ENCODE measurements around the gene STING1.
A peak's percentile ranks its signal among the peaks of the same experiment; 100 is the strongest.
"Not testable (repeated sequence)": the region's sequence is repeated elsewhere in the genome, so short reads cannot be mapped to it uniquely, and the experiment has no call there.

STING1 gene

DNA sequence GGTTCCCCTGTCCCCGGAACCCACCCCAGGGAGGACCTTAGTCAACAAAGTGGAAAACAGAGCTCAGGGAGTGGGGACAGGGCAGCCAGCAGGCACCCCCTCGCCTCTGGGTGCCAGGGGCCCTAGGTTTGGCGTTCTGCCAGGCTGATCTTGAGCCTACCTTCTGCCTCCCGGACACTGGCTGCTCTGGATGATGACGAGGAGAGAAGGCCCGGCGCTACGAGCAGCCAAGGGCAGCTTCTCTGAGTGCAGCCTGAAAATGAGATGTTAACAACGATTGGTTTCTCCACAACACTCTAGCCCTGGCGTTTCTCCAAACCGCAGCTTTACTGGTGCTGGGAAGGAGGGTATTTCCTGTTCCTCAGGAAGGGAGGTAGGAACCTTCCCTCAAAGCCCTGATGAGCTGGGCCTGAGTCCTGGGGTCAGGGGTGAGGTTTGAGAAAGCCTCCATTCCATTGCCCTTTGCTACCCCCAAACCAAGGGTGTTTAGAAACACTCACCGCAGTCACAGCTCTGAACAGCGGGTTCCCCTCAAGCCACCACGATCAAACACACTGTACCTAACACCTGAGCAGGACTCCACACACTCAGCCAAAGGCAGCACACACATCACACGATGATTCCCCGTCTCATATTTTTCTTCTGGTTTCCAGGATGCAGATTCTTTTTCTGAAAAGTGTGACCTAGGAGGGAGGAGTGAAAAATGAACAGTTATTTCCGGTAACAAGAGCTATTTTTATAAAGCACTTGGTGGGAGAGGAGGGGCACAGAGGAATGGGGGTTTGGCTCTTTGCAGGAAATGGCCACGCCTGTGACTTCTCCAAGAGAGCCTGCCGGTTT lies at the start of gene STING1:
TSS of gene STING1 (minus strand) at position 709 of the 840 bp plus-strand sequence. CDS start 1,054 bp downstream, outside the sequence.
- Histone ChIP-seq H3K4me1 (ENCODE audit: control insufficient read depth in 1 of 2, insufficient read depth in 1 of 2, low read depth in 1 of 2, low read length in 1 of 2) (peaks cover 26 to 27% of the 10 kb centered on the region in 2 experiments), H3K4me3 (ENCODE audit: low read depth in 1 of 2, low read length in 1 of 2) (peak within 1 kb of the TSS; percentile 42 to 47), H3K27me3 (no peaks in the 10 kb centered on the region), H3K9me3 (no peaks in the 10 kb centered on the region), H3K36me3 (no peaks in the 10 kb centered on the region), H3K27ac (peak within 1 kb of the TSS; percentile 74)
- TF ChIP-seq, protein P1, sequence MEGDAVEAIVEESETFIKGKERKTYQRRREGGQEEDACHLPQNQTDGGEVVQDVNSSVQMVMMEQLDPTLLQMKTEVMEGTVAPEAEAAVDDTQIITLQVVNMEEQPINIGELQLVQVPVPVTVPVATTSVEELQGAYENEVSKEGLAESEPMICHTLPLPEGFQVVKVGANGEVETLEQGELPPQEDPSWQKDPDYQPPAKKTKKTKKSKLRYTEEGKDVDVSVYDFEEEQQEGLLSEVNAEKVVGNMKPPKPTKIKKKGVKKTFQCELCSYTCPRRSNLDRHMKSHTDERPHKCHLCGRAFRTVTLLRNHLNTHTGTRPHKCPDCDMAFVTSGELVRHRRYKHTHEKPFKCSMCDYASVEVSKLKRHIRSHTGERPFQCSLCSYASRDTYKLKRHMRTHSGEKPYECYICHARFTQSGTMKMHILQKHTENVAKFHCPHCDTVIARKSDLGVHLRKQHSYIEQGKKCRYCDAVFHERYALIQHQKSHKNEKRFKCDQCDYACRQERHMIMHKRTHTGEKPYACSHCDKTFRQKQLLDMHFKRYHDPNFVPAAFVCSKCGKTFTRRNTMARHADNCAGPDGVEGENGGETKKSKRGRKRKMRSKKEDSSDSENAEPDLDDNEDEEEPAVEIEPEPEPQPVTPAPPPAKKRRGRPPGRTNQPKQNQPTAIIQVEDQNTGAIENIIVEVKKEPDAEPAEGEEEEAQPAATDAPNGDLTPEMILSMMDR (IDR thresholded peaks at IDR 0.05) = no peak

DNA sequence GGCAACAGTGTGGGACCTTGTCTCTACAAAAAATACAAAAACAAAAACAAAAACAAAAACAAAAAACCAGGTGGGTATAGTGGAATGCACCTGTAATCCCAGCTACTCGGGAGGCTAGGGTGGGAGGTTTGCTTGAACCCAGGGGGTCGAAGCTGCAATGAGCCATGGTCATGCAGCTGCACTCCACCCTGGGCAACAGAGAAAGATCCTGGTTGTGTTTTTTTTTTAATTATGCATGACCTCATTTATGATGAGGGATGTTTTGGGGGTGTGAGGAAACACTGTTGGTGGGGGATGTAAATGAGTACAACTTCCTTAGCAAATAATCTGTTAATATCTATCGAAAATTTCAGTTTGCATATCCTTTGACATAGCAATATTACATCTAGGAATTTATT lies 49.2 kb upstream of the STING1 start:
- no peaks in the 10 kb centered on the region for H3K27me3 ChIP-seq
- no peaks in the 10 kb centered on the region for H3K9me3 ChIP-seq
- no peak overlapping the region for H3K27ac ChIP-seq
- H3K36me3 ChIP-seq = no peaks in the 10 kb centered on the region
- no peaks in the 10 kb centered on the region for H3K4me1 ChIP-seq (ENCODE audit: control insufficient read depth in 1 of 2, insufficient read depth in 1 of 2, low read depth in 1 of 2, low read length in 1 of 2)
- TF ChIP-seq, protein P1 (IDR thresholded peaks at IDR 0.05) = no peak
- no peak overlapping the region for H3K4me3 ChIP-seq (ENCODE audit: low read depth in 1 of 2, low read length in 1 of 2)

DNA sequence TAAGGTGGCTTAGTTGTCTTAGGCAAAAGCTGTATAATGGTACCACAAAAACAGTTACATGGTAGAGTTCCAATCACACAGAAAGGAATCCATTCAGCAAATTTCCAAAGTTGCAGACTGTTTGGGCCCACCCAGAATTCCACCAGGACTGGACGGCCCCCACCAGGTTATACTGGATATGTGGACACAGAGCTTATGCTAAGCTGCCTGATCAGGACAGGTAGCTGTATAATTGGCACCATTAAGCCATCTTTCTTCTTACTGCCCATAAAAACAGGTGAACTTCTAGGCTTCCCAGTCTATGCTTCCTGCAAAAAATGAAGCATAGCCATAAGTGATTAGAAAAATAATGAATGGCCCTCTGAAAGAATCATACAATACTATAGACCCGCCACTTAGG lies 47.5 kb upstream of the STING1 start:
- not testable (repeated sequence) for H3K9me3 ChIP-seq; H3K4me1 ChIP-seq (ENCODE audit: control insufficient read depth in 1 of 2, insufficient read depth in 1 of 2, low read depth in 1 of 2, low read length in 1 of 2); H3K4me3 ChIP-seq (ENCODE audit: low read depth in 1 of 2, low read length in 1 of 2); H3K27me3 ChIP-seq; H3K36me3 ChIP-seq; H3K27ac ChIP-seq

DNA sequence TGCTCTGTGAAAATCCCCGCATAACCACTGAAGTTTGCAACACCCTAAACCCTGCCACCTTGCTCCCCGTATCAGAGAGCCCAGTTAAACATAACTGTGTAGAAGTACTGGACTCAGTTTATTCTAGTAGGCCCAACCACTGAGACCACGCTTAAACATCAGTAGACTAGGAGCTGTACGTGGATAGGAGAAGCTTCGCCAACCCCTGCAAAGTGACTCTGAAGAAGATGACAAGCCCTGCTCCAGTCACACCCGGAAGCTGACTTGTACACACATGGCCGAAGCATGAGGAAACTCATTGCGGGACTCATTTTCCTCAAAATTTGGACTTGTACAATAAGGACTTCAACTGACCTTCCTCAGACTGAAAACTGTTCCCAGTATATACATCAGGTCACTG lies 46.1 kb upstream of the STING1 start:
- H3K27ac ChIP-seq; H3K27me3 ChIP-seq; H3K4me3 ChIP-seq (ENCODE audit: low read depth in 1 of 2, low read length in 1 of 2); H3K4me1 ChIP-seq (ENCODE audit: control insufficient read depth in 1 of 2, insufficient read depth in 1 of 2, low read depth in 1 of 2, low read length in 1 of 2); H3K36me3 ChIP-seq; H3K9me3 ChIP-seq: not testable (repeated sequence)

DNA sequence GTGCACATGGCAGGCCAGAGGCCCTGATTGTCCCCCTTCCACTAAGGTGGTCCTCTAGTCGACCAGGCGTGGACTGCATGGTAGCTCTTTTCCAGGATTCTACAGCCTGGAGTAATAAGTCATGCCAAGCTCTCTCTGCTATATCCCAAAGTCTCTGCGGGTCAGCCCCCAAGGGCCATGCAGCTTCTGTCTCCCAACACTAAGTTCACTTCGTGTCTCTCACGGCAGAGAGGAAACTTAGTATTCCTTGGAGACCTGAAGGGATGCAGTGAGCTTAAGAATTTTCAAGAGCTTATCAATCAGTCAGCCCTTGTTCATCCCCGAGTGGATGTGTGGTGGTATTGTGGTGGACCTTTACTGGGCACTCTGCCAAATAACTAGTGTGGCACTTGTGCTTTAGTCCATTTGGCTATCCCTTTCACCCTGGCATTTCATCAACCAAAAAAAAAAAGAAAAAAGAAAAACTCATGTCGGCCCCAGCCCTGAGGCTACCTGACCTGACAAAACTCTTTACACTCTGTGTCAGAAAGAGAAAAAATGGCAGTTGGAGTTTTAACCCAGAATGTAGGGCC lies 45.4 kb upstream of the STING1 start:
- not testable (repeated sequence) for H3K27me3 ChIP-seq; H3K4me1 ChIP-seq (ENCODE audit: control insufficient read depth in 1 of 2, insufficient read depth in 1 of 2, low read depth in 1 of 2, low read length in 1 of 2); H3K9me3 ChIP-seq; H3K27ac ChIP-seq; H3K4me3 ChIP-seq (ENCODE audit: low read depth in 1 of 2, low read length in 1 of 2); H3K36me3 ChIP-seq

DNA sequence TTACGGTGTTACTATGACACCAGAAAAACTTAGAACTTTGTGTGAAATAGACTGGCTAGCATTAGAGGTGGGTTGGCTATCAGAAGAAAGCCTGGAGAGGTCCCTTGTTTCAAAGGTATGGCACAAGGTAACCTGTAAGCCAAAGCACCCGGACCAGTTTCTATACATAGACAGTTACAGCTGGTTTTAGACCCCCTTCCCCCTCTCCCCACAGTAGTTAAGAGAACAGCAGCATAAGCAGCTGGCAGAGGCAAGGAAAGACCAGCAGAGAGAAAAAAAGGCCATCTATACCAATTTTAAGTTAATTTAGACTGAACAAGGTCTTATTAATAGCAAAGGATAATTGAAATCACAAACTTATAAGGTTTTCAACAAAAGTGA lies 44.5 kb upstream of the STING1 start:
- H3K36me3 ChIP-seq; H3K4me1 ChIP-seq (ENCODE audit: control insufficient read depth in 1 of 2, insufficient read depth in 1 of 2, low read depth in 1 of 2, low read length in 1 of 2); H3K27me3 ChIP-seq; H3K9me3 ChIP-seq; H3K27ac ChIP-seq; H3K4me3 ChIP-seq (ENCODE audit: low read depth in 1 of 2, low read length in 1 of 2): not testable (repeated sequence)

DNA sequence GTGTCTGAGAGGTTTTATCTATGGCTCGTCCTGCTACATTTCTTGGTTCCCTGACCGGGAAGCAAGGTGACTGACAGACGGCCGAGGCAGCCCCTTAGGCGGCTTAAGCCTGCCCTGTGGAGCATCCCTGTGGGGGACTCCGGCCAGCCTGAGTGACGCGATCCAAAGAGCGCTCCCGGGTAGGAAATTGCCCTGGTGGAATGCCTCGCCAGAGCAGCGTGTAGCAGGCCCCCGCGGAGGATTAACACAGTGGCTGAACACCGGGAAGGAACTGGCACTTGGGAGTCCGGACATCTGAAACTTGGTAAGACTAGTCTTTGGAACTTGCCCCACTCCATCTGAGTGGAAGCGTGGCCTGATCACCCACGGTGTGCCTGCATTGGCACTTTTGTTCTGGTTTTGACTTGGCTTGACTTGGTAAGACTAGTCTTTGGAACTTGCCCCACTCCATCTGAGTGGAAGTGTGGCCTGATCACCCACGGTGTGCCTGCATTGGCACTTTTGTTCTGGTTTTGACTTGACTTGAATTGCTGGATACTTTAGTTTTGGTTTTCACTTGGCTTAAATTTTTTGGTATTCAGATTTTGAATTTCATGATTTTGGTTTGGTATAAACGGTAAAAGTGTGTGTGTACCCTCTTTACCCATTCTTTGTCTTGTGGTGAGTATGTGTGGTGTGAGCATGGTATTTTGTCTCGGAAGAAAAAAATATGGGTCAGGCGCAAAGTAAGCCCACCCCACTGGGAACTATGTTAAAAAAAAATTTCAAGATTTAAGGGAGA lies 43.9 kb upstream of the STING1 start:
- H3K36me3 ChIP-seq; H3K4me3 ChIP-seq (ENCODE audit: low read depth in 1 of 2, low read length in 1 of 2); H3K27me3 ChIP-seq: not testable (repeated sequence)

DNA sequence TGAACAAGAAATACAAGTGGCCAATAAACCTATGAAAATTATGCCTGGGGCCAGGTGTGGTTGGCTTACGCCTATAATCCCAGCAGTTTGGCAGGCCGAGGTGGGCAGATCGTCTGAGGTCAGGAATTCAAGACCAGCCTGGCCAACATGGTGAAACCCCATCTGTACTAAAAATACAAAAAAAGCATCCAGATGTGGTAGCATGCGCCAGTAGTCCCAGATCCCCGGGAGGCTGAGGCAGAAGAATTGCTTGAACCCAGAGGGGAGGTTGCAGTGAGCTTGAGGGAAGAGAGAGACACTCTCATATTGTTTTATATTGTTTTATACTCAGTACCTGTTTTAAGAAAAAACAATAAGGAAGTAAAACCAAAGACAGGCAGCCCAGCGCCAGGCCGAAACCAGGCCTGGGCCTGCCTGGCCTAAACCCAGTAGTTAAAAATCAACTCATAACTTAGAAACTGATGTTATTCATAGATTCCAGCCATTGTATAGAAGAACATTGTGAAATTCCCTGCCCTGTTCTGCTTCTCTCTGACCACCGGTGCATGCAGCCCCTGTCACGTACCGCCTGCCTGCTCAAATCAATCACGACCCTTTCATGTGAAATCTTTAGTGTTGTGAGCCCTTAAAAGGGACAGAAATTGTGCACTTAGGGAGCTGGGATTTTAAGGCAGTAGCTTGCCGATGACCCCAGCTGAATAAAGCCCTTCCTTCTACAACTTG lies 43.2 kb upstream of the STING1 start:
- not testable (repeated sequence) for H3K4me3 ChIP-seq (ENCODE audit: low read depth in 1 of 2, low read length in 1 of 2); H3K4me1 ChIP-seq (ENCODE audit: control insufficient read depth in 1 of 2, insufficient read depth in 1 of 2, low read depth in 1 of 2, low read length in 1 of 2); H3K27me3 ChIP-seq; H3K27ac ChIP-seq; H3K36me3 ChIP-seq; H3K9me3 ChIP-seq

More for the DNA sequence above, 43.9 kb upstream of the STING1 start:
- H3K27ac ChIP-seq; H3K4me1 ChIP-seq (ENCODE audit: control insufficient read depth in 1 of 2, insufficient read depth in 1 of 2, low read depth in 1 of 2, low read length in 1 of 2); H3K9me3 ChIP-seq: not testable (repeated sequence)
